WTC11 (cell line): ENCODE measurements around the gene EFHD2. TPM values are rescaled to one million over a fixed set of nuclear protein-coding genes. Genes with fewer than 3 reads are reported as not detected.
"Not testable (repeated sequence)": the region's sequence is repeated elsewhere in the genome, so short reads cannot be mapped to it uniquely, and the experiment has no call there.

Source experiments
- ATAC-seq: fragments of 200-7000 bp; cut with Tn5 transposase; 2 replicates; pipeline ENCODE4 v1.10.0; 2021; ENCODE audit warnings: mild to moderate bottlenecking, moderate library complexity
- CTCF ChIA-PET: fragments of 300-600 bp; sonication (Branson Sonifier 250); formaldehyde crosslinking; loops from one replicate; lab custom pipeline; 2021; ENCODE audit warnings: antibody characterized with exemption; lab: Charles Lee
- POLR2A ChIA-PET: fragments of 350-600 bp; sonication (Branson Sonifier 250); formaldehyde crosslinking; loops from one replicate; lab custom pipeline; 2021; ENCODE audit warnings: antibody characterized with exemption; lab: Charles Lee
- DNase-seq: peaks from one replicate; pipeline ENCODE4 v3.0.0; 2021; ENCODE audit warnings: low spot score
- H3K27ac Mint-ChIP-seq: 2 replicates; pipeline ENCODE4 v1.8.0; 2021; ENCODE audit warnings: mixed read lengths
- H3K27me3 Mint-ChIP-seq: 2 replicates; pipeline ENCODE4 v1.8.0; 2021; ENCODE audit warnings: low read depth, mild to moderate bottlenecking, moderate library complexity, mixed read lengths
- H3K36me3 Mint-ChIP-seq: 2 replicates; pipeline ENCODE4 v1.8.0; 2021; ENCODE audit warnings: mixed read lengths
- H3K4me1 Mint-ChIP-seq: 2 replicates; pipeline ENCODE4 v1.8.0; 2022; ENCODE audit warnings: mixed read lengths
- H3K4me3 Mint-ChIP-seq: 2 replicates; pipeline ENCODE4 v1.8.0; 2021; ENCODE audit warnings: mild to moderate bottlenecking, moderate library complexity, mixed read lengths
- H3K9me3 Mint-ChIP-seq: 2 replicates; pipeline ENCODE4 v1.8.0; 2021; ENCODE audit warnings: mixed read lengths
- AFF4 ChIP-seq: sonication (generic); formaldehyde crosslinking; IDR thresholded peaks from 2 replicates; pipeline ENCODE4 v1.8.1; 2023; ENCODE audit warnings: mild to moderate bottlenecking, missing genetic modification reagents, borderline replicate concordance
- ARID4B ChIP-seq: sonication (generic); formaldehyde crosslinking; IDR thresholded peaks from 2 replicates; pipeline ENCODE4 v1.8.0; 2023; ENCODE audit warnings: missing genetic modification reagents, mild to moderate bottlenecking, borderline replicate concordance
- E2F5 ChIP-seq: sonication (generic); formaldehyde crosslinking; IDR thresholded peaks from 2 replicates; pipeline ENCODE4 v1.8.1; 2022; ENCODE audit warnings: mild to moderate bottlenecking, moderate library complexity, missing genetic modification reagents
- ETV6 ChIP-seq: sonication (generic); formaldehyde crosslinking; IDR thresholded peaks from 2 replicates; pipeline ENCODE4 v1.8.1; 2022; ENCODE audit warnings: mild to moderate bottlenecking, missing genetic modification reagents
- FOXJ3 ChIP-seq: sonication (generic); formaldehyde crosslinking; IDR thresholded peaks from 2 replicates; pipeline ENCODE4 v1.9.0; 2021; ENCODE audit warnings: missing genetic modification reagents, mild to moderate bottlenecking, borderline replicate concordance
- MAX ChIP-seq: sonication (generic); formaldehyde crosslinking; IDR thresholded peaks from 2 replicates; pipeline ENCODE4 v1.8.0; 2022; ENCODE audit warnings: mild to moderate bottlenecking, missing genetic modification reagents
- MLX ChIP-seq: sonication (generic); formaldehyde crosslinking; IDR thresholded peaks from 2 replicates; pipeline ENCODE4 v1.8.1; 2023; ENCODE audit warnings: mild to moderate bottlenecking, missing genetic modification reagents, moderate library complexity
- NFATC4 ChIP-seq: fragments of 250-450 bp; sonication (Bioruptor Pico); IDR thresholded peaks from 2 replicates; pipeline ENCODE4 v1.9.0; 2021; ENCODE audit warnings: mild to moderate bottlenecking
- RELA ChIP-seq: sonication (generic); formaldehyde crosslinking; IDR thresholded peaks from 2 replicates; pipeline ENCODE4 v1.8.1; 2022; ENCODE audit warnings: missing genetic modification reagents, mild to moderate bottlenecking, borderline replicate concordance
- SMAD4 ChIP-seq: sonication (generic); formaldehyde crosslinking; IDR thresholded peaks from 2 replicates; pipeline ENCODE4 v1.8.0; 2022; ENCODE audit warnings: mild to moderate bottlenecking, missing genetic modification reagents
- STAT6 ChIP-seq: sonication (generic); formaldehyde crosslinking; conservative IDR thresholded peaks from 2 replicates; pipeline ENCODE4 v1.8.1; 2023; ENCODE audit warnings: mild to moderate bottlenecking, low read depth, missing genetic modification reagents, moderate library complexity
- USF2 ChIP-seq: sonication (generic); formaldehyde crosslinking; IDR thresholded peaks from 2 replicates; pipeline ENCODE4 v1.8.1; 2023; ENCODE audit warnings: mild to moderate bottlenecking, missing genetic modification reagents, moderate library complexity
- ZNF416 ChIP-seq: fragments of 250-450 bp; sonication (Bioruptor Pico); IDR thresholded peaks from 2 replicates; pipeline ENCODE4 v1.9.0; 2021; ENCODE audit warnings: mild to moderate bottlenecking, inconsistent platforms
- ZSCAN18 ChIP-seq: fragments of 250-450 bp; sonication (Bioruptor Pico); IDR thresholded peaks from 2 replicates; pipeline ENCODE4 v2.1.2; 2022; ENCODE audit warnings: mild to moderate bottlenecking, moderate library complexity
- total RNA-seq: library from RNA; stranded (reverse); gene quantifications from 3 replicates; pipeline ENCODE4 v1.2.3, GENCODE V29; 2021

The EFHD2 gene
- total RNA-seq, 1 experiment from 2014 or later = 23.8 TPM

- TF ChIP-seq AFF4 (no peak), MLX (CRISPR knock-in tag) (no peak), ZSCAN18 (no peak), ETV6 (CRISPR knock-in tag) (no peak), STAT6 (no peak), MAX (CRISPR knock-in tag) (no peak), E2F5 (CRISPR knock-in tag) (no peak), USF2 (no peak), RELA (CRISPR knock-in tag) (no peak), SMAD4 (CRISPR knock-in tag) (no peak), ARID4B (CRISPR knock-in tag) (no peak), ZNF416 (CRISPR knock-in tag) (no peak), NFATC4 (no peak), FOXJ3 (CRISPR knock-in tag) (no peak)
Observed at GRCh38 chr1:15378729-15379128, 31.0 kb upstream of the EFHD2 start (continued).

- H3K4me1 Mint-ChIP-seq = peaks cover 38% of the 10 kb centered on the region
- CTCF ChIA-PET = interaction anchor here (0.9 kb wide), 1 partner anchor 34 kb away, joined by 3 read pairs; no protein-coding TSS in a partner anchor
- H3K27me3 Mint-ChIP-seq = peaks cover 43% of the 10 kb centered on the region
- H3K36me3 Mint-ChIP-seq, H3K4me3 Mint-ChIP-seq, DNase-seq, POLR2A ChIA-PET, H3K27ac Mint-ChIP-seq, ATAC-seq, H3K9me3 Mint-ChIP-seq: not testable (repeated sequence)
Observed at GRCh38 chr1:15379151-15379550, 30.5 kb upstream of the EFHD2 start.
